Transverse colon (tissue), 4 donors: ENCODE measurements around the gene ARHGAP20. TPM values are rescaled to one million over a fixed set of nuclear protein-coding genes. Genes with fewer than 3 reads are reported as not detected.
A peak's percentile ranks its signal among the peaks of the same experiment; 100 is the strongest.

Experiments used
- DNase-seq: peaks from one replicate; pipeline ENCODE4 v3.0.0-alpha.2; 2019
- H3K27ac ChIP-seq, 4 donors: fragments of 200-600 bp; sonication (generic); 2 replicates each; pipeline ENCODE4 v1.5.1; 2016 to 2018; ENCODE audit warnings: inconsistent platforms in 4 of 4
- H3K27me3 ChIP-seq: fragments of 200-600 bp; sonication (generic); 2 replicates; pipeline ENCODE4 v1.5.1; 2017; ENCODE audit warnings: inconsistent platforms
- H3K36me3 ChIP-seq, 4 donors: fragments of 200-600 bp; sonication (generic); 2 replicates each; pipeline ENCODE4 v1.5.1; 2017 to 2019; ENCODE audit warnings: inconsistent platforms in 4 of 4
- H3K4me1 ChIP-seq, 4 donors: fragments of 200-600 bp; sonication (generic); 2 replicates each; pipeline ENCODE4 v1.5.1; 2017 to 2020; ENCODE audit warnings: inconsistent platforms in 4 of 4
- H3K4me3 ChIP-seq, 4 donors: fragments of 200-600 bp; sonication (generic); 1 replicate in 1 of 4; 2 replicates in 3 of 4; pipeline versions ENCODE4 v1.5.1 to v1.6.1; 2017 to 2019; ENCODE audit warnings: inconsistent platforms in 4 of 4
- H3K9me3 ChIP-seq, 2 donors: fragments of 200-600 bp; sonication (generic); 2 replicates each; pipeline ENCODE4 v1.5.1; 2017 to 2019; ENCODE audit warnings: inconsistent platforms in 2 of 2
- EP300 ChIP-seq: sonication (generic); formaldehyde crosslinking; IDR thresholded peaks from one replicate; pipeline ENCODE4 v1.6.1; 2017; ENCODE audit warnings: antibody characterized with exemption, low read depth
- POLR2A ChIP-seq: fragments of 450-650 bp; IDR thresholded peaks from one replicate; pipeline ENCODE4 v1.6.1; 2016; ENCODE audit warnings: antibody characterized with exemption, mild to moderate bottlenecking, moderate library complexity
- POLR2AphosphoS5 ChIP-seq, 3 donors: sonication (generic); formaldehyde crosslinking; IDR thresholded peaks; one replicate each; pipeline ENCODE4 v1.6.1; 2016; ENCODE audit warnings: antibody characterized with exemption in 3 of 3
- WGBS, 2 donors: methylation state at CpG; one replicate each; pipeline ENCODE4 v1.1.5; 2018; ENCODE audit warnings: low coverage in 1 of 2; 5-methylcytosine and 5-hydroxymethylcytosine counted together
- in situ Hi-C, 4 donors: fragments of 200-750 bp; cut with MboI; loops; one replicate each; pipeline versions ENCODE4 v1.15.0 to v1.15.1; 2017; ENCODE audit warnings: low sequenced_read_pairs in 3 of 4, low pct_ligation_motif_present in 1 of 4, low pct_unique_long_range_greater_than_20kb in 1 of 4
- intact Hi-C: fragments of 100-400 bp; cut with DNase I; formaldehyde crosslinking; loops from one replicate; pipeline ENCODE4 v1.15.1; 2023; ENCODE audit warnings: low total_unique reads
- total RNA-seq, 4 donors: library from RNA; depleted of rRNA; stranded (reverse); fragments of >200 nt; gene quantifications; one replicate each; pipeline ENCODE4 v1.1.0, GENCODE V29; 2016
- TF ChIP-seq, protein P1 (sequence below), 5 experiments: fragments of 200-600 bp in 3 of 5; fragments of 450-650 bp in 2 of 5; sonication (generic) in 3 of 5; IDR thresholded peaks; 1 replicate in 2 of 5; 2 replicates in 3 of 5; pipeline ENCODE4 v1.5.1; 2016 to 2017; ENCODE audit warnings: antibody characterized with exemption in 5 of 5, inconsistent platforms in 3 of 5, mild to moderate bottlenecking in 2 of 5, moderate library complexity in 1 of 5

ARHGAP20 gene
- total RNA-seq, 4 donors from 2014 or later, result 2.5 to 4.9 (median 3.1) TPM

DNA sequence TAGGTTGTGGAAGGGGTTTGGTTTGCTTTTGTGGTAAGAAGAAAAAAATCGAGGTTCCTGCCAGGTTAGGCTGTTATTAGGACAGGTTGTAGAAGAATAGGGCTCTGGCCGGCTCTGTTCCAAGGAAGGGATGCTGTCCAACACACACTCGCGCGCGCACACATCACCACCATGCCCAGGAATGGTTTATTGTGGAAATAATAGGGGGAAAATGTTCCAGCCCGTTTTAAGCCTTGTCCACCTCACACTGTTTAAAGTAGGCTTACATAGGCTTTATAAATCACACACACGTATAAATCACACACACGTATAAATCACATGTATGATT, 1.2 kb upstream of the ARHGAP20 start:
- peak overlapping the region in 1 of 4 donors; percentile 69 for H3K4me3 ChIP-seq
- 19 to 29% methylated on average over 8 to 9 of the region's 9 CpGs for WGBS, 2 donors
- TF ChIP-seq POLR2AphosphoS5 (IDR thresholded peaks at IDR 0.05) (no peak), POLR2A (no peak), EP300 (no peak)
- TF ChIP-seq, protein P1, sequence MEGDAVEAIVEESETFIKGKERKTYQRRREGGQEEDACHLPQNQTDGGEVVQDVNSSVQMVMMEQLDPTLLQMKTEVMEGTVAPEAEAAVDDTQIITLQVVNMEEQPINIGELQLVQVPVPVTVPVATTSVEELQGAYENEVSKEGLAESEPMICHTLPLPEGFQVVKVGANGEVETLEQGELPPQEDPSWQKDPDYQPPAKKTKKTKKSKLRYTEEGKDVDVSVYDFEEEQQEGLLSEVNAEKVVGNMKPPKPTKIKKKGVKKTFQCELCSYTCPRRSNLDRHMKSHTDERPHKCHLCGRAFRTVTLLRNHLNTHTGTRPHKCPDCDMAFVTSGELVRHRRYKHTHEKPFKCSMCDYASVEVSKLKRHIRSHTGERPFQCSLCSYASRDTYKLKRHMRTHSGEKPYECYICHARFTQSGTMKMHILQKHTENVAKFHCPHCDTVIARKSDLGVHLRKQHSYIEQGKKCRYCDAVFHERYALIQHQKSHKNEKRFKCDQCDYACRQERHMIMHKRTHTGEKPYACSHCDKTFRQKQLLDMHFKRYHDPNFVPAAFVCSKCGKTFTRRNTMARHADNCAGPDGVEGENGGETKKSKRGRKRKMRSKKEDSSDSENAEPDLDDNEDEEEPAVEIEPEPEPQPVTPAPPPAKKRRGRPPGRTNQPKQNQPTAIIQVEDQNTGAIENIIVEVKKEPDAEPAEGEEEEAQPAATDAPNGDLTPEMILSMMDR (IDR thresholded peaks at IDR 0.05), result no peak
- peak overlapping the region; percentile 71 to 84 (median 78) for H3K27ac ChIP-seq
- in situ Hi-C loops, result no loop called here
- no peak for DNase-seq
- H3K27me3 ChIP-seq, result peaks cover 62% of the 10 kb centered on the region
- H3K4me1 ChIP-seq, result peaks cover 0 to 31% (median 19%) of the 10 kb centered on the region in 4 donors
- intact Hi-C loops, result no loop called here
- H3K9me3 ChIP-seq, result no peaks in the 10 kb centered on the region
- H3K36me3 ChIP-seq, result no peaks in the 10 kb centered on the region

DNA sequence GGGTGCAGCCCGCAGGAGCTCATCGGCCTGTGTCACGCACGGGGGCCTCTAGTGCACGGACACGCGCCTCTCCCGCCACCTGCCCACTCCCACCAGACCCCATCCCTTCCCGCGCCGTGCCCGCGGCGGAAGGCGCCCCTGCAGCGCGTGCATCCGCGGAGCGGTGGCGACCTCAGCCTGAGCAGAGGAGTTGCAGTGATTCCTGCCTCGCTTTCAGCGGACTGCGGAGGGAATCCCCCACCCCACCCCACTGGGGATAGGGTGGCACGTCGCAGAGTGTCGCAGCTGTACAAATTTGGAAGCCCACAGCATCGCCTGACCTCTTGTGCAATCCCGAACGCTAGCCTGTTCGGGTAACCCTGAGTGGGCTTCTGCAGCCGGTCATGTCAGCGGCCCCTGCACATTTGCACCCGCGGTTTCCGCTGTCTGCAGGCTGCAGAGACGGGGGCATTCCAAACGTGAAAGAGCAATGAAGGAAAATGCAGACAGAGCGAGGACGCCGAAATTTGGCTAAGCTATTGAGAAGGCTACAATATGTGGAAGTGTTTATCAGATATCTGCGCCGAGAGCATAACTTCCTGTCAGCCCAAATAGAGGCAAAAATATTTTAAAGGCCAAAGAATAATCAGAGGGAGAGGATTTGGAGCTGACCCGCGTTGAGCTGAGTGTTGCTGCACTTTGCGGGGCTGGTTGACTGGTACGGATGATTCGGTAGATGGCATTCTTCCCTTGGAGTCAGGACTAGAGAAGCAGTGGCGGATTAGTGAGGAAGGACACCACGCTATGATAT, 617 bp upstream of the ARHGAP20 start:
- H3K9me3 ChIP-seq, result no peaks in the 10 kb centered on the region
- peak; percentile 10 for DNase-seq
- TF ChIP-seq POLR2A, result no peak
- peak overlapping the region; percentile 21 to 69 (median 53) for H3K4me3 ChIP-seq
- peaks cover 62% of the 10 kb centered on the region for H3K27me3 ChIP-seq
- peak overlapping the region; percentile 71 to 84 (median 78) for H3K27ac ChIP-seq
- H3K4me1 ChIP-seq, result peaks cover 0 to 31% (median 19%) of the 10 kb centered on the region in 4 donors
- in situ Hi-C loops (no loop called here), intact Hi-C loops (no loop called here)
- H3K36me3 ChIP-seq, result no peaks in the 10 kb centered on the region
- 3% methylated on average over 13 to 49 of the region's 50 CpGs for WGBS, 2 donors

DNA sequence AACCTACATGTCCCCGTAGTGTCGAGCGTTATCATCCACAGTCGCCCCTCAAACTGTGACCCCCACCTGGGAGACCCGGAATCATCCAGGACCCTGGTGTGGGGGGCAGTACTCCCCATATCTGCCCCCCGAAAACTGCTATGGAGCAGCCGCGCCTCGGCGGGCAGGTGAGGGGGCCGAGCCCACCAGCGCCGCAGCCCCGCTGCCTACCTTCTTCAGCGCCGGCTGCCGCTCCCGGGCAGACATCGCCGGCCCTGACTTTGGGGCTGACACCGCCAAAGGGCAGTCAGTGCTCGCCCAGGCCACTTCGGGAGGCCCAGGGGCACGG, 825 bp downstream of the ARHGAP20 start:
- in situ Hi-C loops, result no loop called here
- DNase-seq, result no peak
- intact Hi-C loops, result no loop called here
- TF ChIP-seq, protein P1 (IDR thresholded peaks at IDR 0.05), result no peak
- TF ChIP-seq EP300, result no peak
- TF ChIP-seq POLR2A, result no peak
- no peak for TF ChIP-seq POLR2AphosphoS5 (IDR thresholded peaks at IDR 0.05)
- Histone ChIP-seq H3K27me3 (peaks cover 62% of the 10 kb centered on the region), H3K27ac (peak overlapping the region; percentile 74 to 84 (median 82)), H3K4me3 (peak overlapping the region; percentile 39 to 69 (median 53)), H3K4me1 (peaks cover 0 to 31% (median 19%) of the 10 kb centered on the region in 4 donors), H3K9me3 (no peaks in the 10 kb centered on the region), H3K36me3 (no peaks in the 10 kb centered on the region)
- WGBS, 2 donors, result 4% methylated on average over 16 of the region's 24 CpGs; no CpG with 5 or more reads in 1 of the 2 donors

DNA sequence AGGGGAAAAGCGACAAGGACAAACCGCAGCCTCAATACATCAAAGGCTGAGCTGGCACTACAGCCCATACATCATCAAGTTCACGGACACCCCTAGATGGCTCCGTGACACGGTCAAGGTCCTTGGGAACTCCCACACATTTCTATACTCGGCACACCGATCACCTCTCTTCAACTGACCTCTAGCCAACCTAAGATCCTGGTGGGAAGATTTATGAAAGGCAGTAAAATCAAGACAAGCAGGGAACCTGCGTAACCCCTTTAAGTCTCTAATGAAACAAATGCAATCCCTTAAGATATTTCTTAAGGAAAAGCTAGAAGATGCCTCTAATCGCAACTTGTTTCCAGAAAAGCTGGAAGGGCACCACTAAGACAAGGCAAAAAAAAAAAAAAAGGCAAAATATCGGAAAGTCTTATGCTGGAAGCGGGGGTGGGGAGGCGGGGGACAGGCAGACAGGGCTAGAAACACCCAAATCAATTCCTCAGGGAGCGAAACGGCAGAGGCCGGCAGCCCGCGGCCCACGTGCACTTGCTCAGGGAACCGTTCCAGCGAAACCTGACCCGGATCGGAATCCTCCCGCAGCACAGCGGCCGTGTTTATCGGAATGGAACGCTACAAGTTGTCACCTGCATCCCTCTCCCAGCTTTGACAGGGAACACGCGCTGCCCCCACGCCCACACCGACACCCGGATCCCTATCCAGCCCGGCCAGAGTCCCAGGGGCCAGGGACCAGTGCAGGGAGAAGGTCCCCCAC, 1.4 kb downstream of the ARHGAP20 start:
- Histone ChIP-seq H3K4me3 (peak overlapping the region; percentile 39 to 69 (median 53)), H3K4me1 (peaks cover 0 to 31% (median 19%) of the 10 kb centered on the region in 4 donors), H3K9me3 (no peaks in the 10 kb centered on the region), H3K36me3 (no peaks in the 10 kb centered on the region), H3K27ac (peak overlapping the region; percentile 74 to 84 (median 82)), H3K27me3 (peaks cover 58% of the 10 kb centered on the region)
- intact Hi-C loops, result no loop called here
- no peak for TF ChIP-seq EP300
- TF ChIP-seq, protein P1 (IDR thresholded peaks at IDR 0.05), result no peak
- no peak for TF ChIP-seq POLR2AphosphoS5 (IDR thresholded peaks at IDR 0.05)
- no peak for TF ChIP-seq POLR2A
- DNase-seq, result peak; percentile 40
- in situ Hi-C loops, result no loop called here
- WGBS, 2 donors, result 7 to 14% methylated on average over 5 to 33 of the region's 33 CpGs
